ENCODE results near the gene LRRC27.

DNA sequence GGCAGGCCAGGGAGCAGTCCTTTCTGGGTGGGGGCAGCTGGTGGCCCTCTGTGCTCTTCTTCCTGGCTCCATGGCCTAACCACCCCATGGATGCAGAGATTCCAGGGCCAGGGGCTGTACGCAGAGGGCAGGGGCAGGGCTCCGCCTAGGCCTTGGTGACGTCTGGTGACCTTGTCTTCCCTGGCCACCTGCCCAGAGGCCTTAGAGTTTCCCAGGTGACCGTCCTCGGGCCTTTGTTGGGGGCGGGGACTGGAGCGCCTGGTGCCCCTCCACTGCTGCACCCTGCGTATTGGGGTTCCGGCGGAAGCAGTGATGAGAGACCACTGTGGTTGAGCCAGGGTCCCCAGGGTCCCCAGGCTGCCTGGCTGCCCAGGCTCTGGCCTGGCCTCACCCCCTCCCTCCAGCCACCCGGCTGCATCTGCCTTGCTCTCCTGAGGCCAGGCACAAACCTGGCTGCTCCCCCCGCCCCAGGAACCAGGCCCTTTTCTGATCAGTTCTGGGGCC is 75.3 kb downstream of the LRRC27 start:
- no peak; the same call in 1 of the 2 replicates for TF ChIP-seq TAF1 (IDR thresholded peaks at IDR 0.05; ENCODE audit: low read depth)
- TF ChIP-seq EP300 (IDR thresholded peaks at IDR 0.05; ENCODE audit: borderline replicate concordance) = no peak
- no peak for TF ChIP-seq CEBPB (IDR thresholded peaks at IDR 0.05)
